DOHH2 (cell line): ENCODE results near the gene LCN9.

ENCODE experiments used
- H3F3A ChIP-seq: fragments of 200-600 bp; sonication (generic), shearing (Covaris generic); 2 replicates; pipeline ENCODE4 v1.6.0; 2016; ENCODE audit warnings: antibody characterized with exemption, mild to moderate bottlenecking; ENCODE audit not compliant: control insufficient read depth, insufficient read depth
- H3K27ac ChIP-seq: fragments of 200-600 bp; sonication (generic); 2 replicates; pipeline ENCODE4 v1.5.1; 2014; ENCODE audit warnings: low read depth, mild to moderate bottlenecking, low read length, moderate library complexity
- H3K27me3 ChIP-seq: fragments of 200-600 bp; sonication (generic); 2 replicates; pipeline ENCODE4 v1.6.1; 2014; ENCODE audit warnings: mild to moderate bottlenecking, low read length, mixed read lengths; ENCODE audit not compliant: control insufficient read depth
- H3K36me3 ChIP-seq: fragments of 200-600 bp; sonication (generic); 2 replicates; pipeline ENCODE4 v1.6.1; 2014; ENCODE audit warnings: mild to moderate bottlenecking, low read length, moderate library complexity, mixed read lengths; ENCODE audit not compliant: control insufficient read depth
- H3K4me1 ChIP-seq: fragments of 200-600 bp; sonication (generic); 2 replicates; pipeline ENCODE4 v1.6.1; 2014; ENCODE audit warnings: mild to moderate bottlenecking, low read length, mixed read lengths; ENCODE audit not compliant: control insufficient read depth
- H3K4me2 ChIP-seq: fragments of 200-600 bp; sonication (generic); 2 replicates; pipeline ENCODE4 v1.6.0; 2014; ENCODE audit warnings: mild to moderate bottlenecking, low read length, moderate library complexity
- H3K4me3 ChIP-seq: fragments of 200-600 bp; sonication (generic); 2 replicates; pipeline ENCODE4 v1.5.1; 2014; ENCODE audit warnings: mild to moderate bottlenecking, low read length, mixed read lengths
- H3K79me2 ChIP-seq: fragments of 200-600 bp; sonication (generic); 2 replicates; pipeline ENCODE4 v1.6.1; 2014; ENCODE audit warnings: mild to moderate bottlenecking, low read length, mixed read lengths; ENCODE audit not compliant: control insufficient read depth
- H3K9me2 ChIP-seq: fragments of 200-600 bp; sonication (generic); replicated peaks from 2 replicates; pipeline ENCODE4 v1.6.1; 2014; ENCODE audit warnings: mild to moderate bottlenecking, low read length, mixed read lengths; ENCODE audit not compliant: control insufficient read depth
- H3K9me3 ChIP-seq: fragments of 200-600 bp; sonication (generic); 2 replicates; pipeline ENCODE4 v1.6.1; 2014; ENCODE audit warnings: antibody characterized with exemption, low read length, mixed read lengths; ENCODE audit not compliant: control insufficient read depth, insufficient read depth
- H4K20me1 ChIP-seq: fragments of 200-600 bp; sonication (generic); 2 replicates; pipeline ENCODE4 v1.6.0; 2014; ENCODE audit warnings: low read depth, mild to moderate bottlenecking, antibody characterized with exemption, low read length, moderate library complexity; ENCODE audit not compliant: control insufficient read depth, insufficient read depth
- CTCF ChIP-seq: fragments of 200-600 bp; sonication (generic); IDR thresholded peaks from one replicate; pipeline ENCODE4 v1.5.1; 2014; ENCODE audit warnings: antibody characterized with exemption, mild to moderate bottlenecking, low read depth, low read length; ENCODE audit not compliant: poor library complexity, severe bottlenecking
- EZH2phosphoT487 ChIP-seq: fragments of 200-600 bp; sonication (generic); IDR thresholded peaks from 2 replicates; pipeline ENCODE4 v1.6.1; 2017; ENCODE audit warnings: borderline replicate concordance, mild to moderate bottlenecking, antibody characterized with exemption, low read length, moderate library complexity, mixed read lengths

Gene LCN9

GRCh38 chr9:135690836-135691570 lies 27.9 kb downstream of the LCN9 start:
- H3K79me2 ChIP-seq = no peaks in the 10 kb centered on the region
- H3F3A ChIP-seq = no peaks in the 10 kb centered on the region
- H3K36me3 ChIP-seq = no peaks in the 10 kb centered on the region
- no peak overlapping the region for H3K27ac ChIP-seq
- TF ChIP-seq CTCF = no peak
- no peak for TF ChIP-seq EZH2phosphoT487
- H3K27me3 ChIP-seq = no peaks in the 10 kb centered on the region
- H3K4me3 ChIP-seq = no peak overlapping the region
- H3K9me2 ChIP-seq = no peaks in the 10 kb centered on the region
- no peaks in the 10 kb centered on the region for H3K9me3 ChIP-seq
- H3K4me1 ChIP-seq = no peaks in the 10 kb centered on the region
- no peak overlapping the region for H3K4me2 ChIP-seq
- H4K20me1 ChIP-seq = no peaks in the 10 kb centered on the region

- Histone ChIP-seq H3K4me3 (no peak overlapping the region), H3K9me3 (no peaks in the 10 kb centered on the region), H3K27ac (no peak overlapping the region), H3K79me2 (no peaks in the 10 kb centered on the region), H3K27me3 (no peaks in the 10 kb centered on the region), H3K36me3 (no peaks in the 10 kb centered on the region), H4K20me1 (no peaks in the 10 kb centered on the region), H3K9me2 (no peaks in the 10 kb centered on the region), H3F3A (no peaks in the 10 kb centered on the region), H3K4me2 (no peak overlapping the region), H3K4me1 (no peaks in the 10 kb centered on the region)
- TF ChIP-seq EZH2phosphoT487 = no peak
- TF ChIP-seq CTCF = no peak
Observed at GRCh38 chr9:135692410-135692809, 29.3 kb downstream of the LCN9 start.

GRCh38 chr9:135693265-135693664 lies 30.2 kb downstream of the LCN9 start:
- Histone ChIP-seq H3K4me3 (no peak overlapping the region), H3K27me3 (no peaks in the 10 kb centered on the region), H3K79me2 (no peaks in the 10 kb centered on the region), H4K20me1 (no peaks in the 10 kb centered on the region), H3K27ac (no peak overlapping the region), H3K4me2 (no peak overlapping the region), H3K9me2 (no peaks in the 10 kb centered on the region), H3K4me1 (no peaks in the 10 kb centered on the region), H3K36me3 (no peaks in the 10 kb centered on the region), H3F3A (no peaks in the 10 kb centered on the region), H3K9me3 (no peaks in the 10 kb centered on the region)
- TF ChIP-seq EZH2phosphoT487 (no peak), CTCF (no peak)
